IPS-11a (cell line): Measurements from ENCODE around the gene SSC5D.
"Not testable (repeated sequence)": the region's sequence is repeated elsewhere in the genome, so short reads cannot be mapped to it uniquely, and the experiment has no call there.

ENCODE experiments used
- H3K4me3 ChIP-seq: one replicate; pipeline ENCODE4 v1.5.1; 2013; ENCODE audit warnings: low read depth, low read length, control low read depth

SSC5D gene

DNA sequence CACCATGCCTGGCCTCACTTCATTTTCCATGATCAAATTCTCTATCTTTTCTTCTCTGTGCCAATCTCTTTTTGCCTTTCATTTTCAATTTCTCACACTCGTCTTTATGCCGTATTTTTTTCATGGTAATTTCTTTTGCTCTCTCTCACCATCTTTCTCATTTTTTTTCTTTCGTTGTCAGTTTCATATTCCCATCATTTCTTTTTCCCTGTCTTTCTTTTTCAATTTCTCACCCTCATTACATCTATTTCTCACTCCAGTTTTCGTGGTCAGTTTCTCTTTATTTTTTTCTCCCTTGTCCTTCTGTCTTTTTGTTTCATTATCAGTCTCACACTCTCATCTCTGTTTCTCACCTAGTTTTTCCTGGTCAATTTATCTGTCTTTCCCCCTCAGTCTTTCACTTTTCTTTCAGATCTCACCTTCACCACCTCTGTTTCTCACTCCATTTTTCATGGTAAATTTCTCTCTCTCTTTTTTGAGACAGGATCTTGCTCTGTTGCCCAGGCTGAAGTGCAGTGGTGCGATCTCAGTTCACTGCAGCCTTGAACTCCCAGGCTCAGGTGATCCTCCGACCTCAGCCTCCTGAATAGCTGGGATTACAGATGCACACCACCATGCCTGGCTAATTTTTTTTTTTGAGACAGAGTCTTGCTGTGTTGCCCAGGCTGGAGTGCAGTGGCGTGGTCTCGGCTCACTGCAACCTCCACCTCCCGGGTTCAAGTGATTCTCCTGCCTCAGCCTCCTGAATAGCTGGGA lies 14.1 kb downstream of the SSC5D start:
- H3K4me3 ChIP-seq: no peak overlapping the region

DNA sequence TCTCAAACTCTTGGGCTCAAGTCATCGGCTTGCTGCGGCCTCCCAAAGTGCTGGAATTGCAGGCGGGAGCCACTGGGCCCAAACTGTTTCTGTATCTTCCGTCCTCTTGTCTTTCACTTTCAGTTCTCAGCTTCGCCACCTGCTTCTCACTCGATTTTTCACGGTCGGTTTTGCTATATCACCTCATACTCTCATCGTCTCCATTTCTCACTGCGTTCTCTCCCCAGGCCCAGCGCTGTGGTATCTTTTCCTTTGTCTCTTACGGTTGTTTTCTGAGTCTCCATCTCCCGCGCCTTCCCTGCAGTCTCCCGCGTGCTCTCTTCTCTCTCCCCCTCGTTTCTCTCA lies 14.9 kb downstream of the SSC5D start:
- H3K4me3 ChIP-seq: no peak overlapping the region

DNA sequence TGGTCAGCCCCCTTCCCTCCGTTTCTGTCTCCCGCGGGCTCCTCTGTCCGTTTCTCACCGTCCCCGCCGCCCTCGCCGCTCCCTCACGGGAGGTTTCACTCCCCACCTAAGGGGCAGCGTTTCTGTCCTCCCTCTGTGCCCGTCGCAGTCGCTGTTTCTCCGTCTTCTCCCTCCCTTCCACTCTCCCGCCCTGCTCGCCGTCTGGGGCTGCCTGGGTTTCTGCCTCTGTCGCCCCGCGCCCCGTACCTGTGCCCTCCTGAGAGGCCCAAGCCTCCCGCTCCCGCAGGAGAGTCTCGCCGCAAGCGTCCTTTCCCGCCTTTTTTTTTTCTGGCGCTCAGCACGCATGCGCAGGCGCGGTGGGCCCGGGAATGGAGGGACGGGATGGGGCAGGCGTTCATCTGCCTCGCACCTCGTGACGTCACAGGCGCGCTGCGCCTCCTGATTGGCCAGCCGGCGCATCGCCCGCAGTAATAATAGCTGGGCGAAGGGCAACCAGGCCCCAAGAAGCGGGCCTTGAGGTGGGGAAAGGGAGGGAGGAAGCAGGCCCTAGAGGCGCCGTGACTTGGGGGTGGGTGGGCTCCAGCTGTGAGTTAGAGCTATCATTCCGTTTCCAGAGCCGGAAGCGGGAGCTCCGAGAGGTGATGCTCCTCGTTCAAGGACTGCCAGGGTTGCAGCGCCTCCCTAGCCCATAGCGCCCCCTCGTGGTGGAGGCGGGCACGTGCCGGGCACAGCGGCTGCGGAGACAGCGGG lies 15.4 kb downstream of the SSC5D start:
- no peak overlapping the region for H3K4me3 ChIP-seq

GRCh38 chr19:55504252-55504603 lies 16.0 kb downstream of the SSC5D start:
- H3K4me3 ChIP-seq: no peak overlapping the region

DNA sequence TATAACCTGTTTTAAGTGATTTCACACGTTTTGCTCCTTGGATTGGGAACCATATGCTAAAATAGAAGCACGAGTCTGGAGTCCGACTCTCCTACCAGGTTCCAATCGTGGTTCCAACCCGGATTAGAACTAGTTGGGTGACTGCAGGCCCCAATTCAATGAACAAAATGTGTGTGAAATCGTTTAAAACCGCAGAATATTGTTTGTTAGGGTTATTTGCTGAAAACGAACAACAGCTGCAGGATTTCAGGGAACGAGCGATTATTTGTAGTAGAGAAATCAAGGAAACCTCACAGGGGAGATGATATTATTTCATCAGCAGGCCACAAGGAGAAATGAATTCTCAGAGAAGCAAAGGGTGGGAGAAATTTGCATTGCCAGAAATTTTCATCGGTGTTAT lies 16.7 kb downstream of the SSC5D start:
- no peak overlapping the region for H3K4me3 ChIP-seq

- no peak overlapping the region for H3K4me3 ChIP-seq
These were observed 19.9 kb downstream of the SSC5D start for GRCh38 chr19:55508120-55508519.

- no peak overlapping the region for H3K4me3 ChIP-seq
These were observed 28.8 kb downstream of the SSC5D start for GRCh38 chr19:55516878-55517620.

- no peak overlapping the region for H3K4me3 ChIP-seq
These were observed 31.4 kb downstream of the SSC5D start for GRCh38 chr19:55519451-55520311.

- no peak overlapping the region for H3K4me3 ChIP-seq
These were observed 32.6 kb downstream of the SSC5D start for GRCh38 chr19:55520691-55521292.

- no peak overlapping the region for H3K4me3 ChIP-seq
These were observed 37.3 kb downstream of the SSC5D start for GRCh38 chr19:55525289-55526101.

DNA sequence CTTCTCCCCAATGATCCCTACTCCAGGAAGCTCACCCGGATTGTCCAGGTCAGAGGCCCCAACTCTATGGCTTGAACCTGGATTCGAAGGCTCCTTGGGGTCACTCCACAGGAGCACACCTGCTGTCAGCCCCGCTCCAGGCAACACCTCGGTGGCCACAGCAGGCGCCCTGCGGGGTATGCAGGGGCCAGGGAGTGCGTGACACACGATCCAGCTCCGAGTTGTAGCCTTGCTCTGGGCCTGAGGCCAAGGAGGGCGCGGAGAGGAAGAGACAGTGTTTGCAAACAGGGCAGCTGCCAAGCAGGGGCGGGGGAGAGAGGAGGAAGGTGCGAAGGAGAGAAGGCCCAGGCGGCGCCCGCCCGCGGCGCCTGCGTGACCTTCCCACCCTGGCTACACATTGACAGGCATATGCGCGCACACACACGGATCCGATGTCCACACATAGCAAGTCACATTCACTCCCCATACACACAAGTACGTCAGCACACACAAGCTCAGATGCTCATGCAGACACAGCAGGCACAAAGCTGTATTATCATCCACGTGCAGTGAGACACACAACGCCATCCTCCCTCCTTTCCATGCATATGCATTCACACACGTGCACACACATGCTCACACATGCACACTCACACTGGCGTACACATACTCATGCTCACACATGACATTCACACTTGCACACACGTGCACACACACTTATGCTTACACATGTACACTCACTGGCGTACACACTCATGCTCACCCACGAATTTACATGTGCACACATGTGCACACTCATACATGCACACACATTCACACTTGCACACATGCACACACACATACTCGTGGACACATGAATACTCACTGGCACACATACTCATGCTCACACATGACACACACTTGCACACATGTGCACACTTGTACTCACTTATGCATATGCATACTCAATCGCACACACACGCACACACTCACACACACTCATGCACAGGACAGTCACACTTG lies 38.3 kb downstream of the SSC5D start:
- H3K4me3 ChIP-seq: no peak overlapping the region

GRCh38 chr19:55527197-55528029 lies 39.2 kb downstream of the SSC5D start:
- H3K4me3 ChIP-seq: no peak overlapping the region

DNA sequence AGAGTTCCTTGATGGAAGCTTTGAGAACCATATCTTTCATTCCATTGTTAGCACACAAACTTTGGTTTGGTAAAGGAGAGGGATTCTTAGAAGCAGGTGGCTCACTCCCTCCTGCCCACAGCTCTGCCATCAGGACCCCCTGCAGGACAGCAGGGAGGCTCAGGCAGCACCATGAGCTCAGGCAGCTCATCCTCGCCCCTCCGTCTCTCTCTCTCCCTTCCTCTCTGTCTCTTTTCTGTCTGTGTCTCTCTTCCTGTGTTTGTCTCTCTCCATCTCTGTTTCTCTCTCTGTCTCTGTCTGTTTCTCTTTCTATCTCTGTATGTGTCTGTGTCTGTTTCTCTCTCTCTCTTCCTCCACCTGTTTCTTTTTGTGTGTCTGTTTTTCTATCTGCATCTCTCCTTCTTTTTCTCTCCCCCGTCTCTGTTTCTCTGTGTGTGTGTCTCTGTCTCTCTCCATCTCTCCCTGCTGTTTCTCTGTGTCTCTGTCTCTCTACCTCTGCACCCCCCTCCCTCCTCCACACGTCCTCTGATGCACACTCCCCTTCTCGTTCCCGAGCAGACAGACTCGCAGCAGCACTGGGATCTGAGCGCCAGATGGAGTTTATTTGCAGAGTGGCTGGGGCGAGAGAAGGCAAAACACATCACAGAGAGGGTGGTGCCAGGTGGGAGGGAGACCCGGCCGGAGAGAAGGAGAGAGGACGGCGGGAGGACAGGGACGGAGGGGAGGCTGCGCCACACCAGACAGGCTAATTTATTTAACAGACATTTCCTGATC lies 40.0 kb downstream of the SSC5D start:
- H3K4me3 ChIP-seq: no peak overlapping the region

DNA sequence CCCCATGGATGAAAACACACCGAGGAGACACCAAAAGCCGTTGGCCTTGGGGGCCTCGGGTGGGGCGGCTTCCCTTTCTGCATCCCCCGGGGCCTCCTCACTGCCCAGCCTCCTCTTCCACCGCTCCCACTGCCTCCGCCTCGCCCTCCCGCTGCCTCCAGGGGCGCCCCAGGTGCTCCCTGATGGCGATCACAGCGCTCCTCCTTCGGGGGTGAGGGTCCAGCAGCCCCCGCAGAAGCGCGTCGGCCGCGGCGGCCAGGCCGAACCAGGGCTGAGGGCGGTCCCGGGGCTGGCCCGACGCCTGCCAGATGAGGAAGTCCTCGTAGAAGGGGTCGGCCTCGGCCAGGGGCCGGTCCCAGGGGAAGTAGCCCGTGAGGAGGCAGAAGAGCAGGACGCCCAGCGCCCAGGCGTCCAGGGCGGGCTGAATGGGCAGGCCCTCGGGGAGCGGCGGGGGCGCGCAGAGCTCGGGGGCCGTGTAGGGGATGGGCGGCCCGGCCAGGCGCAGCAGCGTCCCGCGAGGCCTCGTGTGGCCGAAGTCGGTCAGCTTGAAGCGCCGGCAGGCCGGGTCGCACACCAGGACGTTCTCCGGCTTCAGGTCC lies 41.5 kb downstream of the SSC5D start:
- no peak overlapping the region for H3K4me3 ChIP-seq

GRCh38 chr19:55530996-55531395 lies 42.8 kb downstream of the SSC5D start:
- H3K4me3 ChIP-seq: no peak overlapping the region

GRCh38 chr19:55534280-55534679 lies 46.0 kb downstream of the SSC5D start:
- H3K4me3 ChIP-seq: not testable (repeated sequence)
